T-helper 17 cell (primary cell): ENCODE data around the gene GRB2. TPM values are rescaled to one million over a fixed set of nuclear protein-coding genes. Genes with fewer than 3 reads are reported as not detected.

ENCODE experiments used
- ATAC-seq: fragments of 150-1000 bp; cut with Tn5 transposase; 2 replicates; pipeline ENCODE4 v1.10.0; 2021; ENCODE audit warnings: mild to moderate bottlenecking, moderate library complexity
- DNase-seq, 3 donors: peaks; one replicate each; pipeline versions ENCODE4 v3.0.0 to v3.0.0-alpha.2; 2020 to 2021
- H3K9me3 ChIP-seq: one replicate; pipeline ENCODE4 v1.7.0; 2013; ENCODE audit warnings: low read length, mild to moderate bottlenecking; ENCODE audit not compliant: control insufficient read depth, poor library complexity, severe bottlenecking
- H3K27ac Mint-ChIP-seq: one replicate; pipeline ENCODE4 v1.8.0; 2022; ENCODE audit warnings: mild to moderate bottlenecking, moderate library complexity, mixed read lengths
- H3K27me3 Mint-ChIP-seq: one replicate; pipeline ENCODE4 v1.8.0; 2022; ENCODE audit warnings: mixed read lengths
- H3K36me3 Mint-ChIP-seq: one replicate; pipeline ENCODE4 v1.8.0; 2022; ENCODE audit warnings: low read depth, mixed read lengths
- H3K4me1 Mint-ChIP-seq: one replicate; pipeline ENCODE4 v1.8.0; 2022; ENCODE audit warnings: mild to moderate bottlenecking, mixed read lengths
- H3K4me3 Mint-ChIP-seq: one replicate; pipeline ENCODE4 v1.8.0; 2022; ENCODE audit warnings: mild to moderate bottlenecking, moderate library complexity, mixed read lengths
- total RNA-seq, 4 donors: library from RNA in 2 of 4; stranded (reverse) in 2 of 4; gene quantifications; one replicate each; pipeline ENCODE4 v1.2.3 and lab custom pipeline; 2022 to 2026

The GRB2 gene
- total RNA-seq, 2 donors from 2014 or later = 112 to 117 TPM

DNA sequence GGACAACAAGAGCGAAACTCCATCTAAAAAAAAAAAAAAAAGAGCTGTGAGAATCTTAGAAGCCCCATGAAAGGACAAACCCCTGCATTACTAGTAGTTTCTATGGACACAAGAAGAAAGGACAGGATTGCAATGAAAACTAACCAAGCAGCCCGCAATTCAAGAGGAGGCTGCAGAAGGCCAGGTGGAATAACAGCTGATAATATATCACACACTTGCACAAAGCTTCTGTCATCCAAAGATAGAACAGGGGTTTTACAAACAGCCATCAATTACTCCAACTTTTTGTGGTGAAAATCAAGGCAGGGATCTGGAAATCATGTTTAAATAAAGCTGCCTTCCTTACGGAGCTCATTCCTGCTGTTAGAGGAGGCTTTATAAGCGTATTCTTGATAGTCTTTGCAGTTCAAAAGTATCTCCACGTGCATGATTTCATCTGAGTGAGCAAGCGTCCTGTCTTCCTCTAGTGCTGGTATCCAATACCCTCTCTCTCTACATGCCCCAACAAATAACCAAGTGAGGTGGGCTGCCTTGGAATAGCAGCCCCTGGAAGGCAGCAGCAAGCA is 27.8 kb upstream of the GRB2 start:
- Mint-ChIP-seq H3K4me3 (no peak overlapping the region), H3K27ac (no peak overlapping the region), H3K4me1 (peaks cover 16% of the 10 kb centered on the region), H3K36me3 (no peaks in the 10 kb centered on the region), H3K27me3 (peaks cover 6% of the 10 kb centered on the region)
- no peak for DNase-seq
- ATAC-seq = no peak
- no peaks in the 10 kb centered on the region for H3K9me3 ChIP-seq

DNA sequence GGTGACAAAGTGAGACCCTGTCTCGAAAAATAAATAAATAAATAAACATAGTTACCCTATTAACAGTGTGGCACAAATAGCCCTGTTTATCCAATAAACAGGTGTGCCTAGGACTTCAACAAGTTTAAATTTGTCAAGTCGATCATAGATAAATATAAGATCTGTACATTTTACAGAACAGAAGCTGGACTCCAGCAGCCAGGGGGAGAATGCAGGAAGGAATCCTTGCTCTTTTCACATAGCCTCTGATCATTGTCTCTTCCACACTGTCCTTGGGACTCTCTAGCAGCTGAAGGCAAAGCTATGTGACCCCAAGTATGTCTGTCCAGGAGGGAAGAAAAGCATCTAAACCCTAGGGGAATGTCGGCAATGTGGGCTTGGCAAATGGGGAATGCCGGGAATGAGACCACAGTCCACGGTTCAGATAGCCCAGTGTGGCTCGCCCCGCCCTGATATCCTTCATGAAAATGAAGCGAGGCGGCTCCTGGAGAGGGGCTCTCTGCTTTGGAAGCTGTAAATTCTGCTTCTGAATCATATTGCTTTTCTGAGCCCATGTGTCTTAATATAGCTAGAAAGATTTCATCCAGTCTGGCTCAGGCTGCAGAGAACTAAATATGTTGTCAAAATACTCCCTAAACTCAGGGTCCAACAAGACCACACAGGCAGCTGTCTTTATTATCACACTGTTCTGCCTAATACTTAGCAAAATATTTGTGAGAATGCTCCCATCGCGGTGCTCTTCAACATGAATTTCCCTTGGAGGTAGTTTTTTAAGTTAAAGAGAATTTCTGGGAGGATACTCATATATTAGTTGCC is 24.9 kb upstream of the GRB2 start:
- DNase-seq (no peak), ATAC-seq (no peak)
- H3K36me3 Mint-ChIP-seq = no peaks in the 10 kb centered on the region
- no peak overlapping the region for H3K27ac Mint-ChIP-seq
- H3K4me3 Mint-ChIP-seq = no peak overlapping the region
- H3K27me3 Mint-ChIP-seq = peaks cover 6% of the 10 kb centered on the region
- no peaks in the 10 kb centered on the region for H3K9me3 ChIP-seq
- H3K4me1 Mint-ChIP-seq = peaks cover 13% of the 10 kb centered on the region

DNA sequence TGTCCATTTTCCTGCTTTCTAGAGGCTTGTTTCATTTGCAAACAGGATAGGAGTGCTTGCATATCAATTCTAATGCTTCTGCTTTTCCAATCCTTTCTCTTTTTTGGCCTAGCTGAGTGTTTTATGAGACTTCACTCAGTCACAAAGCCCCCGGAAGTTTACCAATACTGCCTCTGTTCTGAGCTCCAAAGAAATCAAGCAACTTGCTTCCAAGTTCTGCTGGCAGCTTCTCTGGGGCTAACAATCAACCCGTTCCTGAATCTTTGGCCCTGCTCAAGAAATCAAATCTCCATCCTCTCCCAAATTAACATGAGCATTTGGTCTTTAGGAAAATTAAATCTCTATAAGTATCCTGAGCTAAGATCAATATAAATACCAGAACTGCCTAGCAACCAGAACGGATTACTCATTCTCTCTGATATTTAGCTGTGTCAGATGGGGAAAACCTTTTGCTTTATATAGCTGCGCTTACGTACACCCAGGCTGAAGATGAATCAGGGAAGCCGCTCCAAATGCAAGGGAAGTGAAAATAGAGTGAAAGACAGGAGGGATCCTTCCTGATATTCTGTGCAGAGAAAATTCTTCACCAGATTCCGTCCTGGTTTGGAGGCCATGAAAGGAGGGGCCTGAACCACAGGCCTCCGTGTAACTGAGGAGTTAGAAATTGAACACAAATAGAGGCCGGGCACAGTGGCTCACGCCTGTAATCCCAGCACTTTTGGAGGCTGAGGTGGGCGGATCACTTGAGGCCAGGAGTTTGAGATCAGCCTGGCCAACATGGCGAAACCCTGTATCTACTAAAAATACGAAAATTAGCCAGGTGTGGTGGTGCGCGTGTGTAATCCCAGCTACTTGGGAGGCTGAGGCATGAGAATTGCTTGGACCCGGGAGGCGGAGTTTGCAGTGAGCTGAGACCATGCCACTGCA is 23.3 kb upstream of the GRB2 start:
- Mint-ChIP-seq H3K4me1 (peaks cover 7% of the 10 kb centered on the region), H3K4me3 (no peak overlapping the region), H3K36me3 (no peaks in the 10 kb centered on the region), H3K27ac (no peak overlapping the region), H3K27me3 (peaks cover 6% of the 10 kb centered on the region)
- ATAC-seq = no peak
- no peak for DNase-seq
- H3K9me3 ChIP-seq = no peaks in the 10 kb centered on the region

DNA sequence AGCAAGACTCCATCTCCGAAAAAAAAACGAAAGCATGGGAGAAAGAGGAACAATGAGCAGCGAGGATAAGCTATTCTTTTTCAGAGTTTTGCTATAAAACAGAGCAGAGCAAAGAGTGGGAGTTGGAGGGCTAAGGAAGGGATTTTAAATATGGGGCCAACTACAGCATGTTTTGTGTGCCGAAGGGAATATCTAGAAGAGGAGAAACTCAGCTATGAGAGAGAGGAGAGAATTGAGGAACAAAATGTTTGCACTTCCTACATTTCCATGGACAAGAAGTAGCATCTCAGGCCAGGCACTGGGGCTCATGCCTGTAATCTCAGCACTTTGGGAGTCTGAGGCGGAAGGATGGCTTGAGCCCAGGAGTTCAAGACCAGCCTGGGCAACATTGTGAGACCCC is 13.1 kb upstream of the GRB2 start:
- ATAC-seq (no peak), DNase-seq (no peak)
- peak overlapping the region; percentile 78 for H3K27ac Mint-ChIP-seq
- H3K36me3 Mint-ChIP-seq = no peaks in the 10 kb centered on the region
- H3K9me3 ChIP-seq = no peaks in the 10 kb centered on the region
- H3K27me3 Mint-ChIP-seq = peaks cover 11% of the 10 kb centered on the region
- no peak overlapping the region for H3K4me3 Mint-ChIP-seq
- H3K4me1 Mint-ChIP-seq = peaks cover 6% of the 10 kb centered on the region

DNA sequence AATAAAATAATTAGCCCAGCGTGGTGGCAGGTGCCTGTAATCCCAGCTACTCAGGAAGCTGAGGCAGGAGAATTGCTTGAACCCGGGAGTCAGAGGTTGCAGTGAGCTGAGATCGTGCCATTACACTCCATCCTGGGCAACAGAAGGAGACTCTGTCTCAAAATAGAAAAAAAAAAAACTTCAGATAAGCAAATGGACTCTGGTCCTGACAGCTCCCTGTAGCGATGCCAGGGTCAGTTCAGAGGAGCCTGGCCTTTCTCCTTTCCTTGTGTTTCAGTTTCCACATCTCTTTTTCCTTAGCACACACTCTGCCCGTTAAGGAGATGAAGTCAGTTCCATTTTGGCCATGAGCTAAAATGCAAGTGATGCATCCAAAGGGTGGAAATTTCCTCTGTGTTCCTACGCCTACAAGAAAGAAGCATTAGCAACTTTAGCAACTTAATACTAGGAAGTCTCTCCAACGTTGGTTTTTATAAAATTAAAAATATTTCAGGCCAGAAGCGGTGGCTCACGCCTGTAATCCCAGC is 11.6 kb upstream of the GRB2 start:
- no peak overlapping the region for H3K27ac Mint-ChIP-seq
- ATAC-seq = no peak
- no peaks in the 10 kb centered on the region for H3K9me3 ChIP-seq
- no peak overlapping the region for H3K4me3 Mint-ChIP-seq
- peaks cover 12% of the 10 kb centered on the region for H3K4me1 Mint-ChIP-seq
- peaks cover 11% of the 10 kb centered on the region for H3K27me3 Mint-ChIP-seq
- DNase-seq = no peak
- no peaks in the 10 kb centered on the region for H3K36me3 Mint-ChIP-seq

DNA sequence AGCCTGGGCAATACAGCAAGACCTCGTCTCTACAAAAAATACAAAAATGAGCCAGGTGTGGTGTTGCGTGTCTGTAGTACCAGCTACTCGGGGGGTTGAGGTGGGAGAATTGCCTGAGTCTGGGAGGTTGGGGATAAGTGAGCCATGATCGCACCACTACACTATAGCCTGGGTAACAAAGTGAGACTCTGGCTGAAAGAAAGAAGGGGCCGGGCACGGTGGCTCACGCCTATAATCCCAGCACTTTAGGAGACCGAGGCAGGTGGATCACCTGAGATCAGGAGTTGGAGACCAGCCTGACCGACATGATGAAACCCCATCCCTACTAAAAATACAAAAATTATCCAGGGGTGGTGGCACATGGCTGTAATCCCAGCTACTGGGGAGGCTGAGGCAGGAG is 10.5 kb upstream of the GRB2 start:
- no peak overlapping the region for H3K4me3 Mint-ChIP-seq
- no peaks in the 10 kb centered on the region for H3K9me3 ChIP-seq
- no peak for DNase-seq
- peaks cover 20% of the 10 kb centered on the region for H3K4me1 Mint-ChIP-seq
- ATAC-seq = no peak
- no peaks in the 10 kb centered on the region for H3K36me3 Mint-ChIP-seq
- H3K27me3 Mint-ChIP-seq = peaks cover 11% of the 10 kb centered on the region
- no peak overlapping the region for H3K27ac Mint-ChIP-seq

DNA sequence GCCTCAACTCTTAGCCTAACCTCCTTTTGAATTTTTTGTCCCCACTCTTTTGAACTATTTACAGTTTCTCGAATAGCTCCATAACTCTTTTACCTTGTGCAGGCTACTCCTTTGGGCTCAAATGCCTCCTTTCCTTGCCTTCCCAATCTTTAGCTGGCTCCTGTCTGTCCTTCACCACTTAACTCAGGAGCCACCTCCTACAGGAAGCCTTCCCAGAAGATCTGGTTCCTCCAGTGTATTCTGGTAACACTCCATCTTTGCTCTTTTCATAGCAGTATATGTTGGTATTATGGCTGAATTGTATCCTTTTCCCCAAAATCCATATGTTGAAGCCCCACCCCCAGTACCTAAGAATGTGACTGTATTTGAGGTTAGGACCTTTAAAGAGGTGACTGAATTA is 9.0 kb upstream of the GRB2 start:
- Mint-ChIP-seq H3K27ac (no peak overlapping the region), H3K4me3 (no peak overlapping the region), H3K4me1 (peaks cover 23% of the 10 kb centered on the region), H3K27me3 (peaks cover 11% of the 10 kb centered on the region), H3K36me3 (no peaks in the 10 kb centered on the region)
- DNase-seq (no peak), ATAC-seq (no peak)
- no peaks in the 10 kb centered on the region for H3K9me3 ChIP-seq

DNA sequence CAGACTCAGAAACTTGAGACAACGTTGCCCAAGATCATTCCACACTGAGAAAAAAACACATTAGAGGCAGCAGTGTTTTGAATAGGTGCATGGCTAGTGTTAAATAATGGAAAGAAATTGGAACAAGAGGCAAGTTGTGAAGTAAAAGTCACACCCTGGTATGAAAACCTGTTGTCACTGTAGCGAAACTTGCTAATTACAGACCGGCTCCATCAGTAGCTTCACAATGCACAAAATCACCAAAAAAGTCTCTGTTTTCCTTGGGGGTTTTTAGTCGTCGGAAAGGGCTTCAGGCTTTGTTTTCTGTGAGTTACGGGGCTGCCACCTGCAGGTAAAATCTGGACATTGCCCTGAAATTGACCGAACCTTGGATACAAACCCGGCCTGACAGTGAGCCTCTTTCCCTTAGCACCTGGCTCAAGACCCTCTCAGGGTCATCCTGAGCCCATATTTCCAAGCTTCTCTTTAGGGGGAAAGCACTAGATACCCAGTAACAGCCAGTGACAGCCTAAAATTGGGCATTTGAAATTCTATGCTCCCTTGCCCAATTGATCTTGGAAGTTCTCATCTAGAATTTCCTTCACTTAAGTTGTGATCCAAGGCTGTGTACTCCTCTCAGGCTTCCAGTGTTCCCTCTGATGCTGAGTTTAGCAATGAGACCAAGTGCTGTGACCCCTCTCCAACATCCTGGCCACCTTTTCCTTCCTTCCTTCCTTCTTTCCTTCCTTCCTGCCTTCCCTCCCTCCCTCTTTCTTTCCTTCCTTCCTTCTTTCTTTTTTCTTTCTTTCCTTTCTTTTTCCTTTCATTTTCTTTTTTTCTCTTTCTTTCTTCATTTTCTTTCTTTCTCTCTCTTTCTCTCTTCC is 7.2 kb upstream of the GRB2 start:
- Mint-ChIP-seq H3K27ac (no peak overlapping the region), H3K36me3 (no peaks in the 10 kb centered on the region), H3K4me1 (peaks cover 19% of the 10 kb centered on the region), H3K27me3 (peaks cover 11% of the 10 kb centered on the region), H3K4me3 (no peak overlapping the region)
- peak; percentile 32 to 62 (median 52) for DNase-seq
- peak; percentile 81 for ATAC-seq
- H3K9me3 ChIP-seq = no peaks in the 10 kb centered on the region

DNA sequence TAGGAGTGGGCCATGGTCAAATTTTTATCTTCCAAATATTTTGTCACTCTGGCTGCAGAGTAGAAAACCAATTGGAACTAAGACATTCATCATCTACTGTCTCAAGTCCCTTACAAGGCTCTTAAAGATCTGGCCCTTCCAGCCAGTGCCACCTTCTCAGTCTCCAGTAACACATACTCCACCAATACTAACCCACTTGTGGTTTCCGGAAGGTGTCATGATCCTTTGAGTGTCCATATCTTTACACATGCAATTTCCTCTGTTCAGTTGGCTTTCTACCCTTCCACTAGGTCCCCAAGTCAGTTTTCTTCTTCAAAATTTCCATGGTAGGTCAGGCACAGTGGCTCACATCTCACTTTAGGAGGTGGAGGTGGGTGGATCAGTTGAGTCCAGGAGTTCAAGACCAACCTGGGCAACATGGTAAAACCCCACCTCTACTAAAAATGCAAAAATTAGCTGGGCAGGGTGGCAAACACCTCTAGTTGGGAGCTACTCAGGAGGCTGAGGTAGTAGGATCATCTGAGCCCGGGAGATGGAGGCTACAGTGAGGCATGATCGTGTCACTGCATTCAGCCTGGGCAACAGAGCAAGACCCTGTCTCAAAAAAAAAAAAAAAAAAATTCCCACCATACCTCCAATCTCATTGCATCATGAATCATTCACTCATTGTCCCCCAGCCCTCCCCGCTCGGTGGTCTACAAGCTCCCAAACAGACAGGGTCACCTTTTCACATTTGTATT is 6.0 kb upstream of the GRB2 start:
- no peak for DNase-seq
- H3K9me3 ChIP-seq = no peaks in the 10 kb centered on the region
- peak overlapping the region; percentile 25 for H3K4me3 Mint-ChIP-seq
- no peak for ATAC-seq
- H3K4me1 Mint-ChIP-seq = peaks cover 23% of the 10 kb centered on the region
- no peaks in the 10 kb centered on the region for H3K36me3 Mint-ChIP-seq
- H3K27ac Mint-ChIP-seq = no peak overlapping the region
- peaks cover 11% of the 10 kb centered on the region for H3K27me3 Mint-ChIP-seq

DNA sequence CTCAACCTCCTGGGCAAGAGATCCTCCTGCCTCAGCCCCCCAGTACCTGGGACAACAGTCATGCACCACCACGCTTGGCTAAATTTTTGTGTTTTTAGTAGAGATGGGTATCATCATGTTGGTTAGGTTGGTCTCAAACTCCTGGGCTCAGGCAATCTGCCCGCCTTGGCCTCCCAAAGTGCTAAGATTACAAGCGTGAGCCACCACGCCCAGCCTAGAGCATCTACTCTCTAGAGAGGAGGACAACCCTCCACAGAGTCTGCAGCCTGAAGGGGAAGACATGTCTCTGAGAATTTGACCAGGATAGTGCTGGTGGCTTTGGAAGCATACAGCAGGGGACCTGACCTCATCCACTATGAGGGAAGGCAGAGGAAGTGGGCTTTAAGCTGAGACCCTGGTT is 4.7 kb upstream of the GRB2 start:
- H3K27me3 Mint-ChIP-seq = peaks cover 11% of the 10 kb centered on the region
- H3K9me3 ChIP-seq = no peaks in the 10 kb centered on the region
- H3K27ac Mint-ChIP-seq = peak overlapping the region; percentile 19
- peaks cover 32% of the 10 kb centered on the region for H3K4me1 Mint-ChIP-seq
- ATAC-seq (no peak), DNase-seq (no peak)
- no peaks in the 10 kb centered on the region for H3K36me3 Mint-ChIP-seq
- no peak overlapping the region for H3K4me3 Mint-ChIP-seq

DNA sequence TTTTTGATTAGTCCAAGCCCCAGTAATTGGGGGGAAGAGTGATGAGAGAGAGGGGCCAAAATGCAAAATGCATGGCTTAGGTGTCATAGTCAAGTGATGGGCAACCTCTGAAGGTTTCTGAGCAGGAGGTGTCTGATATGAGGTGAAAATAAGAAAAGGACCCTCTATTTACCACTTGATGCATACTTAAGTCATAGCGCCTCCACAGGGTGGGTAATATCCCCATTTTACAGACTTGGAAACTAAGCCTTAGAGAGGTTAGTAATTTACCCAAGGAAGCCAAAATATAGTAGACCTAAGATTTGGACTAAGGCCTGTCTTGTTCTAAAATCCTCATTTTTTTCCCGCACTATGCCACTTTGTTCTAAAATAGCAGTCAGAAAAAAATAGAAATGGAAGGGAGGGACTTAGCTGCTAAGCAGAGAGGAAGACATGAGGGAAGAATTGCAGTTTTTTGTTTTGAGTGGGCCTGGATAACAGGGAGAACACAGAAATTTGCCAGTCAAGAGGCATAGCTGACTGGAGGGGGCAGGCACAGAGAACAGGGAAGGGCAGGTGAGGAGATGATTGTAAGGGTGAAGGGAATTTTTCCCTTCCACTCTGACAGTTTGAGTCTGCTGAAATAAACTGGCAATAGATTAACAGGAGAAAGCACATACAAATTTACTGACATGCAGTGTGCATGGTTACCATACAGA is 2.3 kb upstream of the GRB2 start:
- Mint-ChIP-seq H3K27ac (peak overlapping the region; percentile 8), H3K36me3 (no peaks in the 10 kb centered on the region), H3K4me3 (peak overlapping the region; percentile 41), H3K27me3 (no peaks in the 10 kb centered on the region), H3K4me1 (peaks cover 39% of the 10 kb centered on the region)
- H3K9me3 ChIP-seq = no peaks in the 10 kb centered on the region
- ATAC-seq = no peak
- no peak for DNase-seq
